Caco-2 (cell line): ENCODE data around the gene KIAA1755. TPM values are rescaled to one million over a fixed set of nuclear protein-coding genes. Genes with fewer than 3 reads are reported as not detected.
"Not testable (repeated sequence)": the region's sequence is repeated elsewhere in the genome, so short reads cannot be mapped to it uniquely, and the experiment has no call there.

ENCODE experiments used
- BruUV-seq: library from RNA; stranded (reverse); fragments of 400-500 nt; replicated peaks from 2 replicates; lab custom pipeline; 2021; lab: Mats Ljungman, UMichigan
- CTCF ChIA-PET: fragments of 300-600 bp; sonication (Branson Sonifier 250); formaldehyde crosslinking; loops from one replicate; lab custom pipeline; 2022; ENCODE audit warnings: antibody characterized with exemption; lab: Charles Lee
- POLR2A ChIA-PET: fragments of 300-600 bp; sonication (Branson Sonifier 250); formaldehyde crosslinking; loops from one replicate; lab custom pipeline; 2022; ENCODE audit warnings: antibody characterized with exemption; lab: Charles Lee
- DNase-seq, 2 experiments: peaks; one replicate each; pipeline versions ENCODE4 v3.0.0 to v3.0.0-alpha.2; 2020 to 2022
- H3K27me3 ChIP-seq: replicated peaks from 2 replicates; pipeline ENCODE4 v1.6.0; 2011; ENCODE audit warnings: low read length; ENCODE audit not compliant: control insufficient read depth, insufficient read depth
- H3K36me3 ChIP-seq: 2 replicates; pipeline ENCODE4 v1.5.1; 2011; ENCODE audit warnings: low read length; ENCODE audit not compliant: control insufficient read depth, insufficient read depth
- H3K4me1 ChIP-seq: fragments of 250-450 bp; sonication (Bioruptor Pico); 2 replicates; pipeline ENCODE4 v1.5.1; 2020; ENCODE audit warnings: mild to moderate bottlenecking
- H3K4me3 ChIP-seq: 2 replicates; pipeline ENCODE4 v1.5.1; 2011; ENCODE audit warnings: low read depth, mild to moderate bottlenecking, control low read depth, low read length
- H3K9me3 ChIP-seq: fragments of 250-450 bp; sonication (Bioruptor Pico); 2 replicates; pipeline ENCODE4 v1.5.1; 2020; ENCODE audit warnings: mild to moderate bottlenecking, moderate library complexity
- H3K27ac Mint-ChIP-seq: one replicate; pipeline ENCODE4 v1.8.0; 2022; ENCODE audit warnings: mixed read lengths; ENCODE audit not compliant: unreplicated experiment
- H3K27me3 Mint-ChIP-seq: one replicate; pipeline ENCODE4 v1.8.0; 2022; ENCODE audit warnings: mixed read lengths; ENCODE audit not compliant: insufficient read depth, unreplicated experiment
- H3K36me3 Mint-ChIP-seq: one replicate; pipeline ENCODE4 v1.8.0; 2022; ENCODE audit warnings: mild to moderate bottlenecking, mixed read lengths; ENCODE audit not compliant: insufficient read depth, unreplicated experiment
- H3K4me1 Mint-ChIP-seq: one replicate; pipeline ENCODE4 v1.8.0; 2022; ENCODE audit warnings: low read depth, mixed read lengths; ENCODE audit not compliant: unreplicated experiment
- H3K4me3 Mint-ChIP-seq: one replicate; pipeline ENCODE4 v1.8.0; 2022; ENCODE audit warnings: mild to moderate bottlenecking, moderate library complexity, mixed read lengths; ENCODE audit not compliant: unreplicated experiment
- H3K9me3 Mint-ChIP-seq: one replicate; pipeline ENCODE4 v1.8.0; 2022; ENCODE audit warnings: mixed read lengths; ENCODE audit not compliant: unreplicated experiment
- CTCF ChIP-seq, 2 experiments: fragments of 200-600 bp in 1 of 2; IDR thresholded peaks; 1 replicate in 1 of 2; 2 replicates in 1 of 2; pipeline versions ENCODE4 v1.5.1 to v1.8.0; 2011 to 2022; ENCODE audit warnings: antibody characterized with exemption in 1 of 2, control low read depth in 1 of 2, inconsistent platforms in 1 of 2, low read depth in 1 of 2, low read length in 1 of 2, mild to moderate bottlenecking in 1 of 2, moderate library complexity in 1 of 2; ENCODE audit not compliant: insufficient read depth in 1 of 2, severe bottlenecking in 1 of 2, unreplicated experiment in 1 of 2
- intact Hi-C: fragments of 100-400 bp; cut with micrococcal nuclease; formaldehyde crosslinking; loops from one replicate; pipeline ENCODE4 v1.10.0; 2022; ENCODE audit not compliant: unreplicated experiment
- total RNA-seq: library from RNA; stranded (reverse); gene quantifications from 2 replicates; pipeline ENCODE4 v1.2.3, GENCODE V29; 2022

KIAA1755 gene
- total RNA-seq, 1 experiment from 2014 or later: 0.20 TPM

- no TSS peak for BruUV-seq
- Mint-ChIP-seq H3K36me3 (no peaks in the 10 kb centered on the region), H3K4me1 (no peaks in the 10 kb centered on the region), H3K9me3 (no peaks in the 10 kb centered on the region), H3K27me3 (peaks cover 16% of the 10 kb centered on the region), H3K4me3 (no peak overlapping the region), H3K27ac (no peak overlapping the region)
- POLR2A ChIA-PET: interaction anchor here (0.6 kb wide), 1 partner anchor 109 kb away, joined by 3 read pairs; no protein-coding TSS in a partner anchor
- Histone ChIP-seq H3K9me3 (peaks cover 2% of the 10 kb centered on the region; the same call in 1 of the 2 replicates), H3K36me3 (no peaks in the 10 kb centered on the region), H3K4me3 (no peak overlapping the region), H3K4me1 (no peaks in the 10 kb centered on the region), H3K27me3 (no peaks in the 10 kb centered on the region)
- DNase-seq: peak in 1 of 2 experiments; percentile 38
- CTCF ChIA-PET: interaction anchor here (1.0 kb wide), 1 partner anchor 21 kb away, joined by 3 read pairs; no protein-coding TSS in a partner anchor
- intact Hi-C loops: no loop called here
- no peak for TF ChIP-seq CTCF (IDR thresholded peaks at IDR 0.05; ENCODE audit: insufficient read depth in 1 of 2, low read depth in 1 of 2, low read length in 1 of 2, severe bottlenecking in 1 of 2, unreplicated experiment in 1 of 2)
Measured at GRCh38 chr20:38286586-38287531, 26.3 kb upstream of the KIAA1755 start.

DNA sequence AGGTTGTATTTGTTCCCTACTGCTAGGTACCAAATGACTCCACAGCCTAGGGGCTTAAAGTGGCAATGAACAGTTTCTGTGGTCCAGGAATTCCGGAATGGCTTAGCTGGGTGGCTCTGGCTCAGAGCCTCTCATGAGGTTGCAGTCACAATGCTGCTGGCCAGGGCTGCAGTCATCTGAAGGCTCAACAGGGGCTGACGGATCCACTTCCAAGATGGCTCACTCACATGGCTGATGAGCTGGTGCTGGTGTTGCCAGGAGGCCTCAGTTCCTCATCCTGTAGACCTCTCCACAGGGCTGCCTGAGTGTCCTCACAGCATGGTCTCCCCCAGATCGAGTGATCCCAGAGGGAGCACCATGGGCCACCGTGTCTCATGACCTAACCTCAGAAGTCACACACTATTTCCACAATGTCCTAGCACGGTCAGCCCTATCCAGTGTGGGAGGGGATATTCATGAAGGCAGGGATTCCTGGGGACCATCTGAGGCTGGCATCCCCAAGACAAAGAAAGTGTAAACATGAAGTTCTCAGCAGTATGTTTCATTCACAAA, 24.4 kb upstream of the KIAA1755 start:
- intact Hi-C loops: no loop called here
- H3K4me3 ChIP-seq: no peak overlapping the region
- H3K9me3 ChIP-seq: peaks cover 16% of the 10 kb centered on the region
- DNase-seq: peak in 1 of 2 experiments; percentile 29
- TF ChIP-seq CTCF (IDR thresholded peaks at IDR 0.05; ENCODE audit: insufficient read depth in 1 of 2, low read depth in 1 of 2, low read length in 1 of 2, severe bottlenecking in 1 of 2, unreplicated experiment in 1 of 2): no peak
- Mint-ChIP-seq H3K27me3 (peaks cover 16% of the 10 kb centered on the region), H3K4me3 (no peak overlapping the region), H3K36me3 (no peaks in the 10 kb centered on the region), H3K27ac (no peak overlapping the region), H3K9me3 (peaks cover 9% of the 10 kb centered on the region), H3K4me1 (no peaks in the 10 kb centered on the region)
- no peaks in the 10 kb centered on the region for H3K27me3 ChIP-seq
- ChIA-PET POLR2A (no interaction called here), CTCF (no interaction called here)
- no peaks in the 10 kb centered on the region for H3K4me1 ChIP-seq
- no peaks in the 10 kb centered on the region for H3K36me3 ChIP-seq
- no TSS peak for BruUV-seq

- H3K4me3 Mint-ChIP-seq, CTCF ChIA-PET, intact Hi-C loops, H3K27ac Mint-ChIP-seq, H3K27me3 ChIP-seq, H3K4me3 ChIP-seq, H3K36me3 ChIP-seq, BruUV-seq, H3K4me1 ChIP-seq, H3K4me1 Mint-ChIP-seq, H3K36me3 Mint-ChIP-seq, POLR2A ChIA-PET: not testable (repeated sequence)
- Mint-ChIP-seq H3K27me3 (peaks cover 16% of the 10 kb centered on the region), H3K9me3 (peaks cover 17% of the 10 kb centered on the region)
- peaks cover 16% of the 10 kb centered on the region for H3K9me3 ChIP-seq
- peak in 1 of 2 experiments; percentile 19 for DNase-seq
Measured at GRCh38 chr20:38284066-38284650, 23.6 kb upstream of the KIAA1755 start.
